A549 (cell line): ENCODE data around the gene MRPL12. TPM values are rescaled to one million over a fixed set of nuclear protein-coding genes. Genes with fewer than 3 reads are reported as not detected.

Experiments used
- ATAC-seq, 2 experiments: fragments of 200-7000 bp in 1 of 2; fragments of >200 bp in 1 of 2; cut with Nextera tagmentation in 1 of 2; cut with Tn5 transposase in 1 of 2; 3 replicates each; pipeline versions ENCODE4 v1.8.0 to v1.9.1; 2018 to 2020; ENCODE audit warnings: mild to moderate bottlenecking in 1 of 2, moderate library complexity in 1 of 2
- CTCF ChIA-PET: fragments of 300-600 bp; sonication (Branson Sonifier 250); formaldehyde crosslinking; extraction: SDS; loops from one replicate; lab custom pipeline; 2021; ENCODE audit warnings: antibody characterized with exemption, inconsistent platforms; lab: Yijun Ruan, JAX
- POLR2A ChIA-PET: fragments of 350-600 bp; formaldehyde crosslinking; extraction: SDS; loops from one replicate; lab custom pipeline; 2021; ENCODE audit warnings: antibody characterized with exemption, inconsistent platforms; lab: Yijun Ruan, JAX
- DNase-seq, 2 experiments: peaks; one replicate each; pipeline versions ENCODE4 v3.0.0 to v3.0.0-alpha.2; 2011 to 2016; ENCODE audit warnings: low read depth in 1 of 2, low spot score in 1 of 2
- FAIRE-seq: peaks from 2 replicates; lab custom pipeline; 2011; peaks lifted over from hg19 to GRCh38; lab: Jason Lieb, UNC
- H3K27ac ChIP-seq, 2 experiments: fragments of >200 bp; sonication (Bioruptor Twin); formaldehyde crosslinking; 3 replicates each; pipeline ENCODE4 v1.5.1; 2016 to 2017
- H3K4me1 ChIP-seq: fragments of >200 bp; sonication (Bioruptor Twin); formaldehyde crosslinking; 3 replicates; pipeline ENCODE4 v1.6.1; 2016
- H3K4me2 ChIP-seq: fragments of >200 bp; sonication (Bioruptor Twin); formaldehyde crosslinking; 3 replicates; pipeline ENCODE4 v1.6.1; 2016
- H3K4me3 ChIP-seq: fragments of >200 bp; sonication (Bioruptor Twin); formaldehyde crosslinking; 3 replicates; pipeline ENCODE4 v1.5.1; 2016
- H3K9me3 ChIP-seq: fragments of >200 bp; sonication (Bioruptor Twin); formaldehyde crosslinking; 3 replicates; pipeline ENCODE4 v1.6.1; 2016
- ATOH8 ChIP-seq: fragments of 250-450 bp; sonication (Bioruptor Pico); IDR thresholded peaks from 2 replicates; pipeline ENCODE4 v1.5.0; 2020; ENCODE audit warnings: low read depth, mild to moderate bottlenecking, moderate library complexity
- CBX2 ChIP-seq: fragments of 200-600 bp; sonication (generic); IDR thresholded peaks from 2 replicates; pipeline ENCODE4 v1.6.1; 2016; ENCODE audit warnings: low read depth, mild to moderate bottlenecking, borderline replicate concordance
- CHD2 ChIP-seq: fragments of 150-350 bp; IDR thresholded peaks from 2 replicates; pipeline ENCODE4 v1.6.1; 2014; ENCODE audit warnings: low read length; ENCODE audit not compliant: partially characterized antibody
- EHMT2 ChIP-seq: fragments of 200-600 bp; sonication (generic); IDR thresholded peaks from 2 replicates; pipeline ENCODE4 v1.6.1; 2016; ENCODE audit warnings: antibody characterized with exemption, low read depth, mild to moderate bottlenecking, moderate library complexity
- EP300 ChIP-seq, 2 experiments: fragments of >200 bp; sonication (Bioruptor Twin); formaldehyde crosslinking; IDR thresholded peaks; 2 replicates in 1 of 2; 3 replicates in 1 of 2; pipeline ENCODE4 v1.6.1; 2016 to 2017
- ESRRA ChIP-seq: fragments of 150-350 bp; IDR thresholded peaks from 2 replicates; pipeline ENCODE4 v1.6.1; 2014; ENCODE audit warnings: mild to moderate bottlenecking, low read length, borderline replicate concordance
- FOSB ChIP-seq: fragments of 250-450 bp; sonication (Bioruptor Pico); IDR thresholded peaks from 2 replicates; pipeline ENCODE4 v1.5.0; 2020; ENCODE audit warnings: mild to moderate bottlenecking, moderate library complexity
- HES2 ChIP-seq: fragments of >200 bp; sonication (Bioruptor Twin); formaldehyde crosslinking; IDR thresholded peaks from 2 replicates; pipeline ENCODE4 v1.6.1; 2016
- HEYL ChIP-seq: fragments of 250-450 bp; sonication (Bioruptor Pico); IDR thresholded peaks from 2 replicates; pipeline ENCODE4 v1.8.0; 2021; ENCODE audit warnings: mild to moderate bottlenecking, moderate library complexity
- HMGXB4 ChIP-seq: fragments of 250-450 bp; sonication (Bioruptor Pico); IDR thresholded peaks from 2 replicates; pipeline ENCODE4 v1.5.0; 2021; ENCODE audit warnings: mild to moderate bottlenecking, moderate library complexity, borderline replicate concordance
- JUN ChIP-seq, 2 experiments: fragments of >200 bp; sonication (Bioruptor Twin); formaldehyde crosslinking; IDR thresholded peaks; 2 replicates in 1 of 2; 3 replicates in 1 of 2; pipeline ENCODE4 v1.6.1; 2016 to 2017
- JUNB ChIP-seq: fragments of >200 bp; sonication (Bioruptor Twin); formaldehyde crosslinking; IDR thresholded peaks from 2 replicates; pipeline ENCODE4 v1.6.1; 2016
- KDM5A ChIP-seq: fragments of 200-600 bp; sonication (generic); IDR thresholded peaks from 2 replicates; pipeline ENCODE4 v1.6.1; 2016; ENCODE audit warnings: antibody characterized with exemption, mild to moderate bottlenecking
- MAFK ChIP-seq: fragments of 450-650 bp; IDR thresholded peaks from 2 replicates; pipeline ENCODE4 v1.6.1; 2014; ENCODE audit not compliant: partially characterized antibody
- MYC ChIP-seq: IDR thresholded peaks from 2 replicates; pipeline ENCODE4 v1.6.1; 2012; ENCODE audit warnings: mild to moderate bottlenecking, inconsistent platforms, low read length, improper control_type of control experiment, borderline replicate concordance
- PHF8 ChIP-seq: fragments of 200-600 bp; sonication (generic); IDR thresholded peaks from 2 replicates; pipeline ENCODE4 v1.6.1; 2016; ENCODE audit warnings: low read depth, mild to moderate bottlenecking, antibody characterized with exemption, moderate library complexity, borderline replicate concordance
- RARB ChIP-seq: fragments of 250-450 bp; sonication (Bioruptor Pico); IDR thresholded peaks from 2 replicates; pipeline ENCODE4 v1.8.0; 2021; ENCODE audit warnings: mild to moderate bottlenecking, moderate library complexity
- RCOR1 ChIP-seq: fragments of 150-350 bp; IDR thresholded peaks from 2 replicates; pipeline ENCODE4 v1.6.1; 2014; ENCODE audit warnings: antibody characterized with exemption, low read length, low read depth
- REST ChIP-seq: fragments of 200-600 bp; sonication (generic); IDR thresholded peaks from 2 replicates; pipeline ENCODE4 v1.6.1; 2016; ENCODE audit warnings: antibody characterized with exemption, mild to moderate bottlenecking, moderate library complexity
- RFX5 ChIP-seq: fragments of 450-650 bp; IDR thresholded peaks from 2 replicates; pipeline ENCODE4 v1.7.1; 2014; ENCODE audit warnings: antibody characterized with exemption, mild to moderate bottlenecking, moderate library complexity
- SREBF2 ChIP-seq: fragments of 450-650 bp; IDR thresholded peaks from 2 replicates; pipeline ENCODE4 v1.6.1; 2014; ENCODE audit warnings: mild to moderate bottlenecking, moderate library complexity
- ZC3H11A ChIP-seq: fragments of 450-650 bp; IDR thresholded peaks from 2 replicates; pipeline ENCODE4 v1.6.1; 2014; ENCODE audit warnings: antibody characterized with exemption, mild to moderate bottlenecking
- ZFP36 ChIP-seq: fragments of 450-650 bp; IDR thresholded peaks from 2 replicates; pipeline ENCODE4 v1.6.1; 2014; ENCODE audit warnings: borderline replicate concordance; ENCODE audit not compliant: partially characterized antibody
- ZSCAN20 ChIP-seq: fragments of 250-450 bp; sonication (Bioruptor Pico); IDR thresholded peaks from 2 replicates; pipeline ENCODE4 v1.8.0; 2022; ENCODE audit warnings: mild to moderate bottlenecking, moderate library complexity
- WGBS: methylation state at CpG from one replicate; pipeline ENCODE4 v1.1.6; 2017; ENCODE audit errors: missing lambda C conversion rate; 5-methylcytosine and 5-hydroxymethylcytosine counted together
- polyA plus RNA-seq, 4 experiments: library from polyadenylated mRNA; depleted of rRNA in 3 of 4; stranded (reverse); fragments of >200 nt; fragmentation: RNase III in 1 of 4; extraction: RNeasy Plus Mini Kit Qiagen cat#74134 plus additional on column Dnase treatment in 1 of 4; gene quantifications; 2 replicates in 3 of 4; 3 replicates in 1 of 4; pipeline ENCODE4 v1.2.3, GENCODE V29; 2011 to 2017

The MRPL12 gene
- polyA plus RNA-seq, 2 of the 4 experiments (the other 2 are of a cell fraction): 161 to 215 TPM

GRCh38 chr17:81665205-81666091 lies 37.7 kb upstream of the MRPL12 start (continued):
- TF ChIP-seq HES2 (no peak), JUN (IDR thresholded peaks at IDR 0.05) (no peak), EP300 (IDR thresholded peaks at IDR 0.05) (no peak), MYC (peak; percentile 96; the same call in 1 of the 2 replicates), CHD2 (peak; percentile 23), ZFP36 (no peak), EHMT2 (no peak), ZSCAN20 (no peak), HEYL (CRISPR knock-in tag) (peak; percentile 88; the same call in 1 of the 2 replicates), ESRRA (no peak), FOSB (CRISPR knock-in tag) (peak; percentile 68; the same call in 1 of the 2 replicates), CBX2 (no peak), JUNB (no peak), HMGXB4 (CRISPR knock-in tag) (no peak), RARB (CRISPR knock-in tag) (no peak), RCOR1 (no peak), MAFK (no peak), RFX5 (no peak), REST (no peak), SREBF2 (no peak), ATOH8 (CRISPR knock-in tag) (peak; percentile 98), ZC3H11A (no peak; the same call in 1 of the 2 replicates)
- TF ChIP-seq, all 56 proteins: peak for 17

GRCh38 chr17:81666092-81666341 lies 37.1 kb upstream of the MRPL12 start:
- peak overlapping the region; percentile 97 to 99 for H3K27ac ChIP-seq
- ATAC-seq (peak in 1 of 2 experiments; percentile 41; a peak in 3 of 6 replicates), FAIRE-seq (no peak)
- H3K4me2 ChIP-seq: peak overlapping the region; percentile 89
- no peaks in the 10 kb centered on the region for H3K9me3 ChIP-seq
- H3K4me3 ChIP-seq: peak overlapping the region; percentile 99
- ChIA-PET CTCF (interaction anchor here (1.2 to 2.7 kb wide), 3 partner anchors 10 to 147 kb away, joined by 4 to 20 read pairs (median 4); no protein-coding TSS in a partner anchor), POLR2A (interaction anchor here (0.8 to 1.5 kb wide), 9 partner anchors 8 to 147 kb away, joined by 3 to 23 read pairs (median 4); partner anchors contain the start of genes ARL16, HGS, NPLOC4 and TSPAN10)
- no peak for TF ChIP-seq MYC
- peak; percentile 22; the same call in 1 of the 2 replicates for TF ChIP-seq PHF8
- TF ChIP-seq KDM5A: peak; percentile 42; the same call in 1 of the 2 replicates
- TF ChIP-seq, all 56 proteins: peak for 2
- peaks cover 22% of the 10 kb centered on the region for H3K4me1 ChIP-seq
- DNase-seq: no peak
- WGBS: 2% methylated on average over 12 of the region's 16 CpGs
